ENCODE data around the gene SLC12A7. TPM values are rescaled to one million over a fixed set of nuclear protein-coding genes. Genes with fewer than 3 reads are reported as not detected.

Gene SLC12A7
- total RNA-seq, 1 experiment from 2014 or later: 28.1 TPM

GRCh38 chr5:1113805-1114586, 2.1 kb upstream of the SLC12A7 start:
- POLR2A ChIA-PET: no interaction called here
- Mint-ChIP-seq H3K36me3 (no peaks in the 10 kb centered on the region), H3K4me1 (peaks cover 18% of the 10 kb centered on the region), H3K27ac (no peak overlapping the region), H3K27me3 (ENCODE audit: low read depth) (no peaks in the 10 kb centered on the region), H3K9me3 (no peaks in the 10 kb centered on the region), H3K4me3 (no peak overlapping the region)
- DNase-seq (ENCODE audit: low spot score) (no peak), ATAC-seq (no peak)
- TF ChIP-seq MAX (CRISPR knock-in tag; IDR thresholded peaks at IDR 0.05) (no peak), ZNF138 (CRISPR knock-in tag; conservative IDR thresholded peaks at IDR 0.05) (no peak), MXD4 (CRISPR knock-in tag; IDR thresholded peaks at IDR 0.05; ENCODE audit: borderline replicate concordance) (no peak), ZNF423 (CRISPR knock-in tag; IDR thresholded peaks at IDR 0.05) (no peak), NFATC4 (CRISPR knock-in tag; IDR thresholded peaks at IDR 0.05) (no peak), HMGA2 (CRISPR knock-in tag; IDR thresholded peaks at IDR 0.05) (no peak), ESRRA (CRISPR knock-in tag; IDR thresholded peaks at IDR 0.05; ENCODE audit: borderline replicate concordance) (no peak), ATF3 (CRISPR knock-in tag; conservative IDR thresholded peaks at IDR 0.05) (no peak), USF2 (CRISPR knock-in tag; IDR thresholded peaks at IDR 0.05) (no peak), NFYB (CRISPR knock-in tag; conservative IDR thresholded peaks at IDR 0.05; ENCODE audit: low read depth) (no peak), JAZF1 (CRISPR knock-in tag; IDR thresholded peaks at IDR 0.05) (no peak), TP53 (CRISPR knock-in tag; IDR thresholded peaks at IDR 0.05) (no peak)
- CTCF ChIA-PET: interaction anchor here (0.6 to 0.9 kb wide), 2 partner anchors 103 to 131 kb away, joined by 3 to 4 read pairs; no protein-coding TSS in a partner anchor

GRCh38 chr5:1113332-1113690, 1.4 kb upstream of the SLC12A7 start:
- DNase-seq (ENCODE audit: low spot score) (no peak), ATAC-seq (no peak)
- no peaks in the 10 kb centered on the region for H3K27me3 Mint-ChIP-seq (ENCODE audit: low read depth)
- H3K4me3 Mint-ChIP-seq: peak overlapping the region; percentile 39; the same call in 1 of the 2 replicates
- H3K9me3 Mint-ChIP-seq: no peaks in the 10 kb centered on the region
- H3K27ac Mint-ChIP-seq: no peak overlapping the region
- H3K4me1 Mint-ChIP-seq: peaks cover 16% of the 10 kb centered on the region
- ChIA-PET POLR2A (interaction anchor here (1.2 kb wide), 1 partner anchor 24 kb away, joined by 4 read pairs; no protein-coding TSS in a partner anchor), CTCF (interaction anchor here (0.9 kb wide), 1 partner anchor 131 kb away, joined by 4 read pairs; no protein-coding TSS in a partner anchor)
- H3K36me3 Mint-ChIP-seq: no peaks in the 10 kb centered on the region
- TF ChIP-seq GABPB1 (CRISPR knock-in tag; IDR thresholded peaks at IDR 0.05): no peak
- no peak for TF ChIP-seq RELA (CRISPR knock-in tag; IDR thresholded peaks at IDR 0.05; ENCODE audit: borderline replicate concordance)
- TF ChIP-seq FOXK1 (CRISPR knock-in tag; IDR thresholded peaks at IDR 0.05): no peak
- no peak for TF ChIP-seq E2F4 (CRISPR knock-in tag; IDR thresholded peaks at IDR 0.05; ENCODE audit: borderline replicate concordance, low read depth)
- TF ChIP-seq KAT7 (CRISPR knock-in tag; IDR thresholded peaks at IDR 0.05; ENCODE audit: borderline replicate concordance): no peak
- no peak for TF ChIP-seq ZNF423 (CRISPR knock-in tag; IDR thresholded peaks at IDR 0.05)
- no peak for TF ChIP-seq SMAD4 (CRISPR knock-in tag; IDR thresholded peaks at IDR 0.05)
- TF ChIP-seq SOX15 (CRISPR knock-in tag; IDR thresholded peaks at IDR 0.05): no peak
- TF ChIP-seq ZNF281 (CRISPR knock-in tag; IDR thresholded peaks at IDR 0.05): no peak
- no peak for TF ChIP-seq ZBTB21 (CRISPR knock-in tag; IDR thresholded peaks at IDR 0.05; ENCODE audit: borderline replicate concordance)
- TF ChIP-seq CDX4 (CRISPR knock-in tag; IDR thresholded peaks at IDR 0.05; ENCODE audit: borderline replicate concordance): no peak
- no peak for TF ChIP-seq ATF6 (CRISPR knock-in tag; IDR thresholded peaks at IDR 0.05)
- TF ChIP-seq MYBL2 (CRISPR knock-in tag; IDR thresholded peaks at IDR 0.05): no peak
- TF ChIP-seq ZNF232 (CRISPR knock-in tag; IDR thresholded peaks at IDR 0.05): no peak
- no peak for TF ChIP-seq IRF1 (CRISPR knock-in tag; IDR thresholded peaks at IDR 0.05)
- TF ChIP-seq USF2 (CRISPR knock-in tag; IDR thresholded peaks at IDR 0.05): no peak
